IPS DF 4.7 (cell line): ENCODE data around the gene SLTM.
A peak's percentile ranks its signal among the peaks of the same experiment; 100 is the strongest.
"Not testable (repeated sequence)": the region's sequence is repeated elsewhere in the genome, so short reads cannot be mapped to it uniquely, and the experiment has no call there.

Source experiments
- DNase-seq: peaks from one replicate; pipeline ENCODE4 v3.0.0-alpha.2; 2013; ENCODE audit warnings: low spot score; ENCODE audit errors: extremely low read depth

The SLTM gene

DNA sequence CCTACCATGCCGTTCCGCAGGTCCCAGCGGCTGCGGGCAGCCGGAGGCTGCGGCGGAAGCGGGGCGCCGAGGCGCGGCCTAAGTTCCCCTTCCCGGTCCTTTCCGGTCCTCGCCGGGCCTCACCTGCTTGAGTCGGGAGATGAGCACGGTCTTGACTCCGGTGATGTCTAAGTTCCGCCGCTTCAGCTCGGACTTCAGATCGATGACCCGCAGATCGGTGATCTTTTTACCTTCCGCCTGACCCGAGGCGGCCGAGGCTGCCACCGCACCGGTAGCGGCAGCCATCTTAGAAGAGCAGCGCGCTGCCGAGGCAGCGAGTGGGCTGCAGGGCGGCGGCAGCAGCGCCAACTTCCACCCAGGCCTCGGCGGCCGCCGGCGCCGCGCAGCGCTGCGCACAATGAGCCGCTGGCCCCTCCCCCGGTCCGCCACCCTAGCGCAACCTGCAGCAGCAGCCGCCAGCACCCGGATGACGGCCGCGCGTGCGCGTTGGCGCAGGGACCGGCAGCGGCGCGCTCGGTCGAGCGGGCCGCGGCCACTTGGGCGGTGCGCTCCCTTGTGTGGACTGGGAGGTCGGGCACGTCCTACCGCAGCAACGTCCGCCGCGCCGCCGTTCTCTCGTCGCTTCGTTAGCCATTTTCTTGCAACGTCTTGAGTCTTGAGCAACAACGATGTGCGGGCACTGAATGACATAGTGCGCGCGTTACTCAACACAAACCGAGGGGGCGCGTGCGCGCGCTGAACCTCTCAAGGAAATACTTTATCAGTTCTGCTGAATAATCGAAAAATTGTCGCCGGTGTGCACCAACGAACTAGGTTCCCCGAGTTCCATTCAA lies at the start of gene SLTM:
SLTM (minus strand) TSS at position 399 of the 833 bp plus-strand sequence; CDS start at position 285, 114 bp downstream.
- DNase-seq: no peak

DNA sequence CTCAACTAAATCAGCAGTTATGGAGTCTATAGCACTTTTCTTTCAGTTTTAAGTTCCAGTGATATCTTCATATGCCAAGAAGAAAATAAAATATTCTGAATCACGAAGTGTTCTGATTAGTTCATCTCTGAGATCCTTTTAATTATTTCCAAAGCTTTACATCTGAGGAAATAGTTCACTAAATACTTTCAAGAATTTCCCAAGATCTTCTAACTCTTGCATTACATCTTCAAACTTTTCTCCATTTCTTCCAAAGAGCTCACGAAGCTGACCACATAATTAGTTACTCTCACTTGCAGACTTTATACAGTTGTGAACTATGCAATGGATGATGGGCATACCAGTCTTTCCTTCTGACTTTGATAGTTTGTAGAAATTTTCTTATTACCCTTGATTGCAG lies 49.8 kb upstream of the SLTM start:
- DNase-seq: no peak

DNA sequence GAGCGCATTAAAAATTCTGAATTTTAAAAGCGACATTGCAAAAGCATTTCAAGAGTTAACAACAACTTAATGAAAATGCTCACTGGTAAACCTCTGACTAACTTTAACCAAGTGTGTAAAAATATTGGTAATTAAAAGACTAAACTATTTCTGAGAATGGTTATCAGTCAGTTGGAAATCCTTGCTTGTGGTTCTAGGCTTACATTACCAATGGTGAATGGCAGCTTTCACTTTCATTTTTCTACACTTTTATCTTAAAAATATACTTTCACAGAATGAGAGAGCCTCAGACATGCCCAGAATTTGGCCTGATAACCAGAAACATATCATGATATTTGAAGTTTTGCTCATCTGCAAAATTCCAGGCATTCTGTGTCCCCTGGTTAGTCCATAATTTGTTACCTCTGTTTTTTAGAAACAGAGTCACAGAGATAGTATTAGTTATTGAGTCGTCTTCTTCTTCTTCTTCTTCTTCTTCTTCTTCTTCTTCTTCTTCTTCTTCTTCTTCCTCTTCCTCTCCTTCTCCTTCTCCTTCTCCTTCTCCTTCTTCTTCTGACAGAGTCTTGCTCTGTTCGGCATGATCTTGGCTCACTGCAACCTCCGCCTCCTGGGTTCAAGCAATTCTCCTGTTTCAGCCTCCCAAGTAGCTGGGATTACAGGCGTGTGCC lies 48.5 kb upstream of the SLTM start:
- DNase-seq: no peak

DNA sequence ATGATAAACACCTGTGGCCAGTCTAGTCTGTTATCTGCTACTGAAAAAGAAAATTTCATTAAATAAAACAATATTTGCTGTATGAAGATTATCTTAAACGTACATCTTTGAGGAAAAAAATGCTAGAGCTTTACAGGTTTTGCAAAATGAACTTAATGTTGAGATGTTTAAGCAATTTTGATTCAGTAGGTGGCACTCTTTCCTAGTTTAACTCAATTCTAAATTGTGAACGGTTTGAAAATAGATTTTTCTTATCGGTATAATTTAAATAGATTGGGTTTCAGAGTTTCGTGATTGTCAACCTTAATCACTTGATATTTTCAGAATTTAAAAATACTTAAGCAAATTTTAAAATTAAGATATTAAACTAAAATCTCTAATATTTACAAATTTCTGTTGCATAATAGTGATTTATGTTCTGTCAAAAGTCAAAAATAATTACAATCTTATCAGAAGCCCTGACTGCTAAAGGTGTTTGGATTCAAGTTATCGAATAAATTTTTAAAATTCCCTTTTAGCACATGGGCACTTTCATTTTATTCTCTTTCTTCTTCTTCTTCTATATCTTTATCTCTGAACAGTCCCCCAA lies 47.0 kb upstream of the SLTM start:
- DNase-seq: no peak

DNA sequence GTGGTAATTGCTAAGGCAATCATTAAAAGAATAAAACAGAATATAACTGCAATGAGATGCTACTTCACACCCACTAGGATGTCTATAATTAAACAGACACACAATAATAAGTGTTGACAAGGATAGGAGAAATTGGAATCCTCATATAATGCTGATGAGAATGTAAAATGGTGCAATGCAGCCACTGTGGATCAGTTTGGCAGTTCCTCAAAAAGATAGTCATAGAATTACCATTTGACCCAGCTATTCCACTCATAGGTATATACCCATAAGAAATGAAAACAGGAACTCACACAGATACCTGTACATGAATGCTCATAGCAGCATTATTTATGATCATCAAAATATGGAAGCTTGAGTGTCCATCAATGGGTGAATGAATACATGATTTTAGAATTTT lies 44.4 kb upstream of the SLTM start:
- DNase-seq: no peak

DNA sequence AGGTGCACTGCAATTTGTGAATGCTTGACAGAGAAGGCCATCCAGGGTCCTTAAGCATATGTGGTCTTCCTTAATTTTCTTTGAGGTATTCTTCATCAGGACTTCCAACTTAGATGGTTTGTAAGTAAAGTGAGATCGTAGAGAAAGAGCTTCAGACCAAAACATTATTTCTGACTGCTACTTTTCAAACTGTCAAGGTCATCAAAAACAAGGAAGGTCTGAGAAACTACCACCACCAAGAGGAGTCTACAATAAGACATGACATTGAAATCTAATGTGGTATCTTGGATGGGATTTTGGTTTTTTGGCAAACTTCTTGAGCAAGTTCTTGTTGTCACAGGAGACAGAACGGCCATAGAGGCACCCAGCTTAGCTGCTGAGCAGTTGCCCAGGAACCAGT lies 34.0 kb upstream of the SLTM start:
- no peak for DNase-seq

DNA sequence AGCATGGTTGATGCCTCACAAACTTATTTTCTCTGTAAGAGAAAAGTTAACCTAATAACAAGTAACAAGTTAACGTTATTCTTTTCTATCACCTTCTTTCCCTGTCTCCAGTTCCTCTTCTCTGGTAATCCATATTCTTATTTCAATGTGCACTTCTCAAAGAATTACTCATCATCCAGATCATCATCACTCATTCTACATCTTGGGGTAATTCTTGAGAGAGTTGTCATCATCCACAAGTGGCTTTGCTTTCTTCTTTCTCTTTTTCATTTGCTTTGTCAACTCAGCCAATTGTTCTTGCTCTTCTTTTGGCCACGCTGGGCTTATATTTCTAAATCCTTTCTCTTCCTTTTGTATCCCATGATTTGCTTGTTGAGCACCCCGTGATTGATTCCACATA lies 33.2 kb upstream of the SLTM start:
- no peak for DNase-seq

DNA sequence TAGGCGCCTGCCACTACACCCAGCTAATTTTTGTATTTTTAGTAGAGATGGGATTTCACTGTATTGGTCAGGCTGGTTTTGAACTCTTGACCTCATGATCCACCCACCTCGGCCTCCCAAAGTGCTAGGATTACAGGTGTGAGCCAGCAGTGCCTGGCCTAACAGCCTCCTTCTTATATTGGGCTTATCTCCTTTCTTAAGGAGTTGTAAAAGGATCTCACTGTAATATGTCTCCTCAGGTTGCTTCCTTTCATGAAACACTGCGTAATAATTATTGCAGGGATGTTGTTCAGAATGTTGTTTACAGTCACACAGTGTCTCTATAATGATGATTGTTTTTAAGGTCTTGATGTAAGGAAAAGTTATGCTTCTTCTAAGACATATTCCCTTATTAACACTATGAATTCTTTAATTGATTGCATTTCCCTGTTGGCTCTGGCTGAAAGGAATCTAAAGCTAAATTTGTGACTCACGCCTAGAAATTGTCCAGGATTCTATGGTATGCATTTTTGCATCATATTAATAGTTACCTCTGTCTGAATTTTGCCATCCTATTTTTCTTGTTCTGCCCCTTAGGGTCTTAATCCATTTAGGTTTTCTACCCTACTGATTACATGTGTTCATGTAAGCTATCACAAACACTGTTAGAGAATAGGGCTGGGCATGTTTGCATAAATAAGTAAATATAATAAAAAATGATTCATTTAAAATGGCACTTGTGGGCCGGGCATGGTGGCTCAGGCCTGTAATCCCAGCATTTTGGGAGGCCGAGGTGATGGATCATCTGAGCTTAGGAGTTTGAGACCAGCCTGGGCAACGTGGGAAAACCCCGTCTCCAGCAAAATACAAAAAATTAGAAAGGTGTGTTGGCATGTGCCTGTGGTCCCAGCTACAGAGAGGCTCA lies 29.4 kb upstream of the SLTM start:
- DNase-seq: no peak

DNA sequence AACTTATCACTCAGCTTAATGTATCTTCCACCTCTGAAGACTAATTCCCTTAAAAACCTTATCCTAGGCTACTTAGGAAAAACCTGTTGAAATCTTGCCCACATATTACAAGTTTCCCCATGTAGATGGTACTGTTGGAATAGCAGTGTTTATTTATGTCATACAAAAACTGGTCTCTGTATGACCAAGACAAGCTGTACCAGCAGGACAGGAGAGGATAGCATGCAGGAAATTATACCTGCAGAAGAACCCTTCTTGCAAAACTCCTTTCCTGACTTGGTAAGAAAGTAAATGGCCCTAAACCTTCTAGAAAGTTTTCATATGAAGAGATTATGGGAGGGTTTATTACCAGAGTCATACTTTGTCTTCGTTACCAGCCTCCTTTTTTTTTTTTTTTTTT lies 28.7 kb upstream of the SLTM start:
- DNase-seq: no peak

DNA sequence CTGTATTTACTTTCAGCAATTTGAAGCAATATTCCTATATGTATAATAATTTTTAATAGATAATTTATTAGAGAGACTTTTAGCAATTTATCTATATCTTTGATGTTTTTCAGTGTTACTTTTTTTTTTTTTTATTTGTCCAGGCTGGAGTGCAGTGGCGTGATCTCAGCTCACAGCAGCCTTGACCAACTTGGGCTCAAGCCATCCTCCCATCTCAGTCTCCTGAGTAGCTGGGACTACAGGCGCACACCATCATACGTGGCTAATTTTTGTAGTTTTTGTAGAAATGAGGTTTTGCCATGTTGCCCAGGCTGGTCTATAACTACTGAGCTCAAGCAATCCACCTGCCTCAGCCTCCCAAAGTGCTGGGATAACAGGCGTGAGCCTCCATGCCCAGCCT lies 25.3 kb upstream of the SLTM start:
- no peak for DNase-seq

DNA sequence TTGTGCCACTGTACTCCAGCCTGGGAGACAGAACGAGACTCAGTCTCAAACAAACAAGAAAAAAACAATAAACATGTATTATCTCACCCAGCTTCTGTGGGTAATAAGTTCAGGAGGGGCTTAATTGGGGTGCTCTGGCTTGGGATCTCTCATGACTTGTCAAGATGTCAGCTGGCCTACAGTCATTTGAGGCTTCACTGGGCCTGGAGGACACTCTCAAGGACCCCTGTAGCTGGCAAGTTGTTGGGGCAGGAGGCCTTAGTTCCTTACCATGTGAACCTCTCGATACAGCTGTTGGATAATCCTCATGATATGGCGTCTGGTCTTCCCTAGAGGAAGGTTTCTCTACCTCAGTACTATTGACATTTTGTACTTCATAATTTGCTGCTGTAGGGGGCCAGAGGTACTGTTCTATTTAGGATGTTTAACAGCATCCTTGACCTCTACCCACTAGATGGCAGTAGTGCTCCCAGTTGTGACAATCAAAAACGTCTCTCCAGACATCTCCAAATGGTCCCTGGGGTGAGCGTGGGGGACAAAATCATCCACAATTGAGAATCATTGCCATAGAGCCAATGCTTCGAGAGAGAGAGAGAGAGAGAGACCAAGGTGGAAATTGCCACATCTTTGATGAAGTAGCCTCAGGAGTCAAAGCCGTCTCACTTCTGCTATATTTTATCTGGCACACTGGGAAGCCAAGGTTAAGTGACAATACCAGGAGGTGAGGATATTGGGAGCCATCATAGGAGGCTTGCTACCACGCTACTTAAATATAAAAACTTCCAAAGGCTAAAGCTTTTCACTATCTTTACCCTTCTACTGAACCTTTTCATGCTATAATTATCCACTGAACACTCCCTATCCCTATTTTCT lies 23.9 kb upstream of the SLTM start:
- peak; percentile 53 for DNase-seq

DNA sequence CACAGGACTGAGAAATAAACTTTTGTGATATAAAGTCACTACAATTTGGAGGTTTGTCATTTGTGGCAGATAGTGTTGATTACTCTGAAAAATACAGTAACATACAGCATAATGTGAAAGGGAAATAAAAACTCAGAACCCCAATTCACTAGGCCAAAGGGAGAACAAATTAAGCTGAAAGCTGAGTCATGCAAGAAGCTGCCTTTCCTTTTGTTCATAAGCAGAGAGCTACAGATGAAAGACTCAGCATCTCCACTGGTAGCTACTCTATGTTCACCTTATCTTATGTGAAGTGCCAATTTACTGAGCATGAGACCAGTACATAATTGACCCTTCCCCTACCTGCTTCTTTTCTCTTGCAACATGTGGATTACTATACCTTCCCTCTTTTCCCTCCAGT lies 19.3 kb upstream of the SLTM start:
- no peak for DNase-seq

DNA sequence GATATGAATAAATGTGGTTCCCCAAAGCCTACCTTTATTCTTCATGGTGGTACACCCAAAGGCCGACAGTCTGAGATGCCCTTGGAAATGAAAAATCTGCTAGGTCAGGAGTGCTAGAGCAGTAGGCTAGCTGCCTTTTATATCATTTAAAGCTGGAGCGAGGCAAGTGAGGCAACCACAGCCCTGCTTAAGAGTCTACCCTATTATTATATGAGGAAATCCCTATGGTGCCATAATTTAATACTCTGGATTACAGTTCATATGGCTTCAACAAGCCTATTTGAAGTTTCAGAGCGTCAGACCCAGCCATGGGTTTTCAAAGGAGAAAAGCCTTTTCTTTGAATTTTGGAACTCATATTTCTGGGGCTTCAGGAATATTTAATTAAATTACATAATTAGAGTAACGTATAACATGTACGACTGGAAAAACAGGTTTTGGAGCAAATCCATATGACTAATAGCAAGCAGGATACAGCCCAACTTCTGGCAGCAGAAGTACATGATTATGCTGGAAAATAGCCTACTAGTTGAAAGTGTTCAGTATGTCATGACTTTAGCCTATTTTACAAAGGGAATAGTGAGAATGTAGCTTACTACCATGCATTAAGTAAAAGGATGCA lies 18.0 kb upstream of the SLTM start:
- no peak for DNase-seq

DNA sequence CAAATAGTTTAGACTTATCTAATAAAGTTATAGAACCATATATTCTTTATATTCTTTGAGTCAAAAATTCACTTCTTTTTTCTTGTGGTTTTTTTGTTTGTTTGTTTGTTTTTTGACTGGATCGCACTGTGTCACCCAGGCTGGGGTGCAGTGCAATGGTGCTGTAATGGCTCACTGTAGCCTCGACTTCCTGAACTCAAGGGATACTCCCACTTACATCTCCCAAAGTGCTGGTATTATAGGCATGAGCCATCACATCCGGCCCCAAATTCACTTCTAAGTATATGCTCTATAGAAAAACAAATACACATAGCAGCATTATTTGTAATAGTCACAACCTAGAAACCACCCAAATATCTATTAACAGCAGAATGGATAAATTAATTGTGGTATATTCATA lies 13.7 kb upstream of the SLTM start:
- no peak for DNase-seq

DNA sequence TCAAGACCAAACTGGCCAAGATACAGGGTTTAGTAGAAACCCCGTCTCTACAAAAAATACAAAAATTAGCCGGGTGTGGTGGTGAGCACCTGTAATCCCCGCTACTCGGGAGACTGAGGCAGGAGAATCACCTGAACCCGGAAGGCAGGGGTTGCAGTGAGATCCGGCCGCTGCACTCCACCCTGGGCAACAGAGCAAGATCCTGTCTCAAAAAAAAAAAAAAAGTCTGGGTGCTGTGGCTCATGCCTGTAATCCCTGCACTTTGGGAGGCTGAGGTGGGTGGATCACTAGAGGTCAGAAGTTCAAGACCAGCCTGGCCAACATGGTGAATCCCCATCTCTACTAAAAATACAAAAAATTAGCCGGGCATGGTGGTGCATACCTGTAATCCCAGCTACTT lies 1.5 kb upstream of the SLTM start:
- not testable (repeated sequence) for DNase-seq

DNA sequence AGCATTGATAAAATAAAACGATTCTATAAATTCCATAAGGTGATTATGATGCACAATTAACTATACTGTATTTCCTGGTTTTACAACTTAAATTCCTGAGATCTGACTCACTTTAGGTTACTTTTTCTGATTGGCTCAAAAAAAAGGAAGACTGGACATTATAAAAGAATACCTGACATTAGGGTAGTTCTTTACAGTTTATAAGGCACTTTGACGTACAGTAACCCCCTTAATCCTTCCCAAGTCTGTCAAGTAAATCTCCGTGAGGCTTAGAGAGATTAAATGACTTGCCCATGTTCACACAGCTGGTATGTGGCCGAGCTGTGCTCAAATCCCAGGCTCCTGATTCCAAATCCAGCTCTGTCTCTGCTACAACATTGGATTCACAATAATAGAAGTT lies 1.0 kb upstream of the SLTM start:
- DNase-seq: no peak

DNA sequence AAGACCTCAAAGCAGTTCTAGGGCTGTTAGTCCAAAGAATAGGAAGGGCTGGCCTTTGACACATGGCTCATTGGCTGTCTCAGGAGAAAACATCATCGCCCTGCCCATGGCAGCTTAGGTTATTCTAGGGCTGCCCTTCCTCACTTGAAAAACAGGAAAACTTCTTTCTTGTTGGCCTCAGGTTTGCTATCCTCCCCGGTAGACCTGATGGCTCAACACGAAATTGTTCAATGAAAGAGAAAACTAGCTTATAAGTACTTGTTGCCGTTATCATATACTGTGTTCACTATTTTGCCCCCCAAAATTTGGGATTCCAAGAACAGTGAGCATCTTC lies 602 bp upstream of the SLTM start:
- no peak for DNase-seq

DNA sequence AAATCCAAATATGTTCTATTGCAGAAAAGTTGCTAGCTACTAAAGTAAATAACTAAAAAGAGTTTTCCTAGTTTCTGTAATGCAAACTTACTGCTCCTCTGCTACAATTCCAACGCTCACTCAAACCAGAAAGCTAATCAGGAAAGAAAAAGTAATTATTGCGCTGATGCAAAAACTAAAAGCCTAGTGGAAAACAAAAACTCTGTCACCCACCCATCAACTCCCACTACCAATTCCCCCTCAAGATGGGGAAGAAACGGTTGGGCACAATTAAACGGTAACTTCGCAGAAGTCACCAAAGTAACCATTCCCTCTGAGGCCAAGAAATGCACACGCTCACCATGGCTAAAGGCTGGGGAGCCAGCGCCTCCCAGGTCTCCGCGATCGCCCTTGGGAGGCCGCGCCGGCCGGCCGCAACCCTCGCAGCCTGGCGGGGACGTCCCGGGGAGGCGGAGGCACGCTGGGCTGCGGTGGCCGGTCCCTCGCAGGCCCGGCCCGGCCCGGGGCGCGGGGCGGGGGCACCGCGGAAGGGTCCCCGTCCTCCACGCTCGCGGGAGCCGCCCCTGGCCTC lies 684 bp downstream of the SLTM start:
- DNase-seq: no peak

DNA sequence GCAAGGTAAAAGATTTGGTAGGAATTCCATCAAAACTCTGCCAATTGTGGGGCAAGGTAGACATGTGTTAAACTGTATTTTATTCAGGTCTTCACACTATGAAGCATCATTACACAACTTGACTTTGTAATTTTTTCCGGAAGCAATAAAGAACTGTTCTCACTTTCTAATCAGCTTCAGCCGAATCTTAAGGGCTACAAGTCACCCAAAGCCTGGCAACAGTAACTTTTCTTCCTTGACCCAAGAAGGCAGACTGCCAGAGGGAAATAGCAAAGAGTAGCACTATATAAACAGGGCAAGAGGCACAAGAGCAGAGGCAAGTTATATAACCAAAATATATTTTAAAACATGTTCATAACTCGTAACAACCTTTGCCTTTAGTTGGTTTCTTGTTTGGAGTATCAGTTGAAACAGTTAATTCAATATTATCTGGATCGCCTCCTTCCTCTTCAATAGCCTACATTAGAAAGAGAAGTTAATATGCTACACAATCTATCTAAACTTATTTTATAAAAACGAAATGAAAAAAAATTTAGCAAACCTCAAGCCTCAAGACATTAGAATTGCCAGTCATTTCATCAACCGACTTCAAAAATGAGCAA lies 1.4 kb downstream of the SLTM start:
- DNase-seq: no peak
